Suprapubic skin (tissue), 3 donors: ENCODE measurements around the gene MAP2K4.

ENCODE experiments used
- POLR2A ChIP-seq, 2 donors: fragments of 450-650 bp; IDR thresholded peaks; one replicate each; pipeline ENCODE4 v1.6.1; 2017; ENCODE audit warnings: antibody characterized with exemption in 2 of 2, mild to moderate bottlenecking in 2 of 2, moderate library complexity in 2 of 2
- TF ChIP-seq, protein P1 (sequence below), 2 donors: fragments of 200-600 bp in 1 of 2; fragments of 450-650 bp in 1 of 2; sonication (generic) in 1 of 2; IDR thresholded peaks; one replicate each; pipeline ENCODE4 v1.5.1; 2016 to 2019; ENCODE audit warnings: antibody characterized with exemption in 2 of 2, mild to moderate bottlenecking in 1 of 2, moderate library complexity in 1 of 2

DNA sequence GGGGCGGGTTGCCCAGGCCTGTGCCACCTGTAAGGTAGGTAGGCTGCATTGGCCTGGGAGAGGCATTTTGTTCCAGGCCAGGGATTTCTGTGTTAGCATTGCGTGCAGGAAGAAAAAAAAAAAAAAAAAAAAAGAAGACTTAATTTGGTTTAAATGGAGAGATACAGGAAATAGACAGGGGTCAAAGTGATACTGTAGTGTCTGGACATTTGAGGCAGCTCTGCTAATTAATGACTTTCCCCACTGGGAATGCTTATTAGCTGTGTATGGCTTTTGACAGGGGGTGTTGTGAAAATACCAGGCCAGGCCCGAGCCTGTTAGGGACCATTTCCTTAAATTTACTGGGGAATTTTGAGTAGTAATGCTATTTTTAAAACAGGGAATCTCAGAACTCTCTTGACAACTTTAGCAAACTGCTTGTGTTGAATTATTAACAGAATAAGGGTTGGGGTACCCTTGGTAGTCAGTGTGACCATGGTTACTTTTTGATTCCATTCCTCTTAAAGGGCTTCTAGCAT, 1.0 kb downstream of the MAP2K4 start:
- no peak for TF ChIP-seq POLR2A (IDR thresholded peaks at IDR 0.05)
- TF ChIP-seq, protein P1, sequence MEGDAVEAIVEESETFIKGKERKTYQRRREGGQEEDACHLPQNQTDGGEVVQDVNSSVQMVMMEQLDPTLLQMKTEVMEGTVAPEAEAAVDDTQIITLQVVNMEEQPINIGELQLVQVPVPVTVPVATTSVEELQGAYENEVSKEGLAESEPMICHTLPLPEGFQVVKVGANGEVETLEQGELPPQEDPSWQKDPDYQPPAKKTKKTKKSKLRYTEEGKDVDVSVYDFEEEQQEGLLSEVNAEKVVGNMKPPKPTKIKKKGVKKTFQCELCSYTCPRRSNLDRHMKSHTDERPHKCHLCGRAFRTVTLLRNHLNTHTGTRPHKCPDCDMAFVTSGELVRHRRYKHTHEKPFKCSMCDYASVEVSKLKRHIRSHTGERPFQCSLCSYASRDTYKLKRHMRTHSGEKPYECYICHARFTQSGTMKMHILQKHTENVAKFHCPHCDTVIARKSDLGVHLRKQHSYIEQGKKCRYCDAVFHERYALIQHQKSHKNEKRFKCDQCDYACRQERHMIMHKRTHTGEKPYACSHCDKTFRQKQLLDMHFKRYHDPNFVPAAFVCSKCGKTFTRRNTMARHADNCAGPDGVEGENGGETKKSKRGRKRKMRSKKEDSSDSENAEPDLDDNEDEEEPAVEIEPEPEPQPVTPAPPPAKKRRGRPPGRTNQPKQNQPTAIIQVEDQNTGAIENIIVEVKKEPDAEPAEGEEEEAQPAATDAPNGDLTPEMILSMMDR (IDR thresholded peaks at IDR 0.05), result no peak
